NCI-H510A treated with DMSO at 0.1 percent for 48 hours (cell line): Measurements from ENCODE around the gene ATP6V1E1.

Experiments
- DNase-seq: peaks from one replicate; lab custom pipeline; 2025; lab: John Stamatoyannopoulos, UW

The ATP6V1E1 gene

GRCh38 chr22:17542452-17542851 is 86.1 kb downstream of the ATP6V1E1 start:
- no peak for DNase-seq
